Effector memory CD8-positive, alpha-beta T cell (primary cell): Measurements from ENCODE around the gene TRHDE.
"Not testable (repeated sequence)": the region's sequence is repeated elsewhere in the genome, so short reads cannot be mapped to it uniquely, and the experiment has no call there.

Source experiments
- ATAC-seq: fragments of 150-1000 bp; cut with Tn5 transposase; replicated peaks from 2 replicates; pipeline ENCODE4 v1.10.0; 2021; ENCODE audit warnings: mild to moderate bottlenecking, moderate library complexity
- DNase-seq, 3 experiments: peaks; one replicate each; pipeline ENCODE4 v3.0.0; 2021
- H3K27ac Mint-ChIP-seq, 2 donors: one replicate each; pipeline ENCODE4 v1.8.0; 2022; ENCODE audit warnings: mild to moderate bottlenecking in 2 of 2, mixed read lengths in 2 of 2, moderate library complexity in 2 of 2
- H3K27me3 Mint-ChIP-seq, 2 donors: one replicate each; pipeline ENCODE4 v1.8.0; 2022; ENCODE audit warnings: mixed read lengths in 2 of 2
- H3K36me3 Mint-ChIP-seq: one replicate; pipeline ENCODE4 v1.8.0; 2022; ENCODE audit warnings: mild to moderate bottlenecking, moderate library complexity, mixed read lengths; ENCODE audit not compliant: insufficient read depth
- H3K4me1 Mint-ChIP-seq, 2 donors: one replicate each; pipeline ENCODE4 v1.8.0; 2022; ENCODE audit warnings: low read depth in 2 of 2, mixed read lengths in 2 of 2
- H3K4me3 Mint-ChIP-seq, 2 donors: one replicate each; pipeline ENCODE4 v1.8.0; 2022; ENCODE audit warnings: mild to moderate bottlenecking in 2 of 2, mixed read lengths in 2 of 2, moderate library complexity in 2 of 2
- H3K9me3 Mint-ChIP-seq, 2 donors: one replicate each; pipeline ENCODE4 v1.8.0; 2022; ENCODE audit warnings: mixed read lengths in 2 of 2

TRHDE gene

DNA sequence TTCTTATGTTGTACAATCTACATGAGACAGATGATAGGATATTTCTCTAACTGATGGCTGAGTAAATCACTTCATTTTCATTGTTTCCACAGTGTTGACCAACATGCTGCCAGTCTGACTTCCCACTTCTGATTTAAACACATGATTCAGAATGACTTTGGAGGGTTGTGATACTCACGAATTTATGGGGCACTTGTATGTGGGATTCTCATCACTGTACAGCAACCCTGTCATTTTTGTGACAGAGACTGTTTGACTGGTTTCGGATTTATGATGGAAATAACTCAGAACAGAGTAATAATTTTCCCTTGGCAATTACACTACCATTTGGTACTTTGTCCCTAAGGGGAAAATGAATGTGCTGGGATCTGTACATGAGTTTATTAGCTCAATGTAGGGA lies 333.8 kb downstream of the TRHDE start:
- no peaks in the 10 kb centered on the region for H3K27me3 Mint-ChIP-seq
- no peak overlapping the region for H3K27ac Mint-ChIP-seq
- no peaks in the 10 kb centered on the region for H3K36me3 Mint-ChIP-seq
- H3K9me3 Mint-ChIP-seq: peaks cover 7 to 12% of the 10 kb centered on the region in 2 donors
- H3K4me1 Mint-ChIP-seq: no peaks in the 10 kb centered on the region
- no peak overlapping the region for H3K4me3 Mint-ChIP-seq
- no peak for ATAC-seq
- no peak for DNase-seq

GRCh38 chr12:72610342-72610741 lies 338.2 kb downstream of the TRHDE start:
- DNase-seq (no peak), ATAC-seq (no peak)
- Mint-ChIP-seq H3K36me3 (no peaks in the 10 kb centered on the region), H3K9me3 (peaks cover 0 to 16% of the 10 kb centered on the region in 2 donors), H3K27me3 (no peaks in the 10 kb centered on the region), H3K4me1 (no peaks in the 10 kb centered on the region), H3K27ac (no peak overlapping the region), H3K4me3 (no peak overlapping the region)

- Mint-ChIP-seq H3K27ac (no peak overlapping the region), H3K36me3 (no peaks in the 10 kb centered on the region), H3K9me3 (peaks cover 0 to 16% of the 10 kb centered on the region in 2 donors), H3K4me3 (no peak overlapping the region), H3K4me1 (no peaks in the 10 kb centered on the region), H3K27me3 (no peaks in the 10 kb centered on the region)
- ATAC-seq (no peak), DNase-seq (no peak)
These were observed 338.7 kb downstream of the TRHDE start for GRCh38 chr12:72610854-72611358.

DNA sequence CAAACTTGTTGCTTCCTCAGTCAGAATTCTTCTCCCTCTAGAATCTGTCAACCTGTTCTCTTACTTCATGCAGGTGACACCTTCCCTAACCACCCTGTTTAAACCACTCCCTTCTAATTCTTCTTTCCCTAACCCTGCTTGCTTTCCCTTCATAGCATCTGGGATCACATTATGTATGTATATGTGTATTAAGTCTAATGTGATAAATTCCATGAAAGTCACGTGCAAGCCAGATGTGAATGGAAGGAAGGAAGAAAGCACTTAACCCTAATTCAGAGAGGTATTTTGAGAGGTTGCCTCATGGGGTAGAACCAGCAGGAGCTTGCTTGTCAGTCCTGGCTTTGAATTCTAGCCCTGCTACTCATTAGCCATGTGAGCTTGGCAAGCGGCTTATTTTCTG lies 340.0 kb downstream of the TRHDE start:
- no peak overlapping the region for H3K27ac Mint-ChIP-seq
- no peaks in the 10 kb centered on the region for H3K4me1 Mint-ChIP-seq
- H3K4me3 Mint-ChIP-seq: no peak overlapping the region
- no peaks in the 10 kb centered on the region for H3K36me3 Mint-ChIP-seq
- DNase-seq (no peak), ATAC-seq (no peak)
- H3K9me3 Mint-ChIP-seq: peaks cover 0 to 16% of the 10 kb centered on the region in 2 donors
- H3K27me3 Mint-ChIP-seq: no peaks in the 10 kb centered on the region

DNA sequence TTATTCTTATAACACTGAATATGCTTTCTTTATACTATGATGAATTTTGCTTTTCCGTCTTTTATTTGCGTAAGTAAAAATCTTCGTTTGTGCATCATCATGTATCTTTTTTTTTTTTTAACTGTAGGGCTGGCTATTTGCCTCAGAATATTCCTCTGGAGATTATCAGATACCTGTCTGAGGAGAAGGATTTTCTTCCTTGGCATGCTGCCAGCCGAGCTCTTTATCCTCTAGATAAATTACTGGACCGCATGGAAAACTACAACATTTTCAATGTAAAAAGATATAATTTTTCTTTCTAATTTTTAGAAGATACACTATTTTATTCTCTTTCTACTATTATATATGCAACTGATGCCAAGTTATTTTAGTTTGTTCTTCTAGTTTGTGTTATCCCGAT lies 346.6 kb downstream of the TRHDE start:
- H3K27ac Mint-ChIP-seq: no peak overlapping the region
- ATAC-seq: no peak
- peaks cover 1 to 6% of the 10 kb centered on the region in 2 donors for H3K9me3 Mint-ChIP-seq
- DNase-seq: no peak
- H3K36me3 Mint-ChIP-seq: no peaks in the 10 kb centered on the region
- H3K27me3 Mint-ChIP-seq: no peaks in the 10 kb centered on the region
- no peaks in the 10 kb centered on the region for H3K4me1 Mint-ChIP-seq
- H3K4me3 Mint-ChIP-seq: no peak overlapping the region

DNA sequence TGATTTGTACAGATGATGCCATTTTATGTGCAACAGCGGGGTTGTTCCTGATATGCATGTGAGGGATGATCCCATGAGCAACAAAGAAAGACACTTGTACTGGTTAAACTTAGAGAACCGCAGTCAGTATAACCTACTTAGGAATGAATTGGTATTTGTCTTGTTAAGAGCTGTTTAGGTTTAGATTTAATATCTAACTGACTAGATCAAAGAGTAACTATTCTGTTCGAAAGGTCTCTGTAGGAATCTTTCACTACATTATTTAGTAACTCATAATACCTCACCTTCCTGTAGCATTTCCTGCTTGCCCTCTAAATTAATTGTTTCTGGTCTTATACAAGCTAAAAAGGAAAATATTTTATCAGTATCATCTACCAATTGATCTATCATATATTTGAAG lies 350.4 kb downstream of the TRHDE start:
- ATAC-seq: no peak
- DNase-seq: no peak
- Mint-ChIP-seq H3K27ac (no peak overlapping the region), H3K36me3 (no peaks in the 10 kb centered on the region), H3K4me1 (no peaks in the 10 kb centered on the region), H3K4me3 (no peak overlapping the region), H3K9me3 (peaks cover 0 to 6% of the 10 kb centered on the region in 2 donors), H3K27me3 (no peaks in the 10 kb centered on the region)

DNA sequence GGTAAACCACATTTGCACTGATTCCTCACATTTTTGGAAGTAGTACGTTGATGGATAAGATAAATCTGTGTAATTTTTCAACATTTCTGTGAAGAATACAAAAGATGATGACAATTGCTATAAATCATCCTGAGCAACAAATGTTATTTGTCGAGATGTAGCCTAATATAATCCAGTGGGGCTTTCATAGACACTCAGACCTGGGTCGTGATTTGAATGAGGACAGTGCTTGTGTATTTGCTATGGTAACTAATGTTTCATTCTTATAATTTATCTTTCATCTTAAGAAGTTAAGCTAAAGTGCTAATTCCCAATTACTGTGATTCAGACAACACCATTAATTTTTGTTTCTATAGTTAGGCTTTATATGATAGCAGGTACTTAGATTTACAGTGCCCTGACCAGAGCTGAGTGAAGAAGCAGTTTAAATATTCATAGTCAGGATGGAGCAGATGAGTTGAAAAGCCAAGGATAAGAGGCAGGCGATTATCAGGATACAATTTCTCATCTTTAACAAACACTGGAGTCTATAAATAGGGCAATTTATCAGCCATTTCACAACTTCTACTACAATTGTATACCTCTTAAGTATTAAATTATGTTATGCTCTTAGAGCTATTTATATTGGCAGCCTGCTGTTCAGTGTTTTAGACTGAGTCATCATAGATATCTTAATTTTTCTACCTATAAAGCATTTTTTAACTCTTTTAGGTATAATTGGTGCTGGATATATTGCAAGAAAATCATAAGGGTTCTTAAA lies 359.9 kb downstream of the TRHDE start:
- H3K27me3 Mint-ChIP-seq: no peaks in the 10 kb centered on the region
- ATAC-seq (no peak), DNase-seq (no peak)
- H3K4me1 Mint-ChIP-seq: no peaks in the 10 kb centered on the region
- H3K4me3 Mint-ChIP-seq: no peak overlapping the region
- H3K36me3 Mint-ChIP-seq: no peaks in the 10 kb centered on the region
- H3K27ac Mint-ChIP-seq: no peak overlapping the region
- H3K9me3 Mint-ChIP-seq: peaks cover 0 to 2% of the 10 kb centered on the region in 2 donors

GRCh38 chr12:72642706-72643105 lies 370.5 kb downstream of the TRHDE start:
- DNase-seq: no peak
- no peaks in the 10 kb centered on the region for H3K27me3 Mint-ChIP-seq
- no peak overlapping the region for H3K27ac Mint-ChIP-seq
- H3K4me3 Mint-ChIP-seq: no peak overlapping the region
- H3K9me3 Mint-ChIP-seq: peaks cover 3 to 6% of the 10 kb centered on the region in 2 donors
- no peaks in the 10 kb centered on the region for H3K4me1 Mint-ChIP-seq
- H3K36me3 Mint-ChIP-seq: peaks cover 3% of the 10 kb centered on the region
- ATAC-seq: no peak

DNA sequence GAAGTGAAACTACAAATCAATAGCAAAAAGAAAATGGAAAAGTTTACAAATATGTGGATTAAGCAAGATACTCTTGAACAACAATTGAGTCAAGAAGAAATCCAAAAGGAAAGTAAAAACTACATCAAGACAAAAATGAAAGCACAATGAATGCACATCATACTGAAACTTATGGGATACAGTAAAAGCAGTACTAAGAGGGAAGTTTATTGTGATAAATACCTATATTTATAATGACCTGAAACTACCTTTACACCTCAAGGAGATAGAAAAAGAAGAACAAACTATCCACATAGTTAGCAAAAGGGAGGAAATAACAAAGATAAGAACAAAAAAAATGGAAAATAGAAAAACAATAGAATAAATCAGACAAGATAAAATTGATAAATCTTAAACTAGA lies 375.0 kb downstream of the TRHDE start:
- no peak overlapping the region for H3K4me3 Mint-ChIP-seq
- ATAC-seq: no peak
- H3K27me3 Mint-ChIP-seq: no peaks in the 10 kb centered on the region
- H3K4me1 Mint-ChIP-seq: no peaks in the 10 kb centered on the region
- H3K36me3 Mint-ChIP-seq: peaks cover 3% of the 10 kb centered on the region
- DNase-seq: no peak
- H3K9me3 Mint-ChIP-seq: peaks cover 3 to 6% of the 10 kb centered on the region in 2 donors
- H3K27ac Mint-ChIP-seq: no peak overlapping the region

DNA sequence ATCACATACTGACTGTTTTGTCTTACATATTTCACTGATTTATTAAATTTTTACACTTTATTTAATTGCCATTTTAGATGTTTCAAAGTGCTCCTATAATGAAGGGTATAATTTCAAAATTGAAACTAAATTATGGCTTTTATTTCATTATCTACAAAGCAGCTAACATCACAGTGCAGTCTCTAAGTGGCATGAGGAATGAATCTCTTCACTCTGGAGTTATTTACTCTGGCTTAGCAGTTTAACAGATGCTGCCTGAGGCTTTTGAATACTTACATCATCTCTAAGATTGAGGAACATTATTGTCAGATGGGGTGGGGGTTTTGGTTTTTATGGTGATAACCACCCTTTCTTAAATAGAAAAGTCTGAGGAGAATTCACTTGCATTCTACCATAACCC lies 386.4 kb downstream of the TRHDE start:
- Mint-ChIP-seq H3K4me3 (no peak overlapping the region), H3K36me3 (no peaks in the 10 kb centered on the region), H3K27ac (no peak overlapping the region), H3K4me1 (no peaks in the 10 kb centered on the region), H3K9me3 (peaks cover 14 to 15% of the 10 kb centered on the region in 2 donors), H3K27me3 (no peaks in the 10 kb centered on the region)
- ATAC-seq: no peak
- no peak for DNase-seq

GRCh38 chr12:72660174-72660573 lies 388.0 kb downstream of the TRHDE start:
- not testable (repeated sequence) for H3K9me3 Mint-ChIP-seq, H3K4me1 Mint-ChIP-seq, H3K27me3 Mint-ChIP-seq, ATAC-seq, H3K4me3 Mint-ChIP-seq, DNase-seq, H3K27ac Mint-ChIP-seq, H3K36me3 Mint-ChIP-seq

DNA sequence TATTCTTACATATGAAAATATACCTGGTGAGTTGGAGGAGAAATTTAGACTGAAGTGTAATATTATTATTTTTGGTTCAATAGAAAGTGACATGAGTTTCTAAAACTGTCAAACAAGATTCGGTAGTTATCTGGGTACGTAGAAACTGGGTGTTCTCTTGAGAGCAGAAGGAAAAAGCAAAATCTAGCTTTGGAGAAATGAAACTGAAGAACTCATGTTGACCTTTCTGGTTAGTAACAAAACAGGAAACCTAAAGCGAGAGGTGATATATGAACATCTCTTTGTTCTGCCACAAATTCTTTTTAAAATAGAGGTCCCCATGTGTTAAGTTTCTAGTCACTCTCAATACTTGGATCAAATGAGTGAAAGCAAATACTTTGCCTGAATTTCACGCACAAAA lies 401.7 kb downstream of the TRHDE start:
- no peaks in the 10 kb centered on the region for H3K4me1 Mint-ChIP-seq
- no peaks in the 10 kb centered on the region for H3K36me3 Mint-ChIP-seq
- no peak overlapping the region for H3K4me3 Mint-ChIP-seq
- DNase-seq (no peak), ATAC-seq (no peak)
- H3K27ac Mint-ChIP-seq: no peak overlapping the region
- H3K9me3 Mint-ChIP-seq: peaks cover 2 to 5% of the 10 kb centered on the region in 2 donors
- H3K27me3 Mint-ChIP-seq: no peaks in the 10 kb centered on the region

- H3K36me3 Mint-ChIP-seq: no peaks in the 10 kb centered on the region
- DNase-seq: no peak
- ATAC-seq: no peak
- no peak overlapping the region for H3K4me3 Mint-ChIP-seq
- no peaks in the 10 kb centered on the region for H3K4me1 Mint-ChIP-seq
- peaks cover 2 to 5% of the 10 kb centered on the region in 2 donors for H3K9me3 Mint-ChIP-seq
- no peak overlapping the region for H3K27ac Mint-ChIP-seq
- H3K27me3 Mint-ChIP-seq: no peaks in the 10 kb centered on the region
These were observed 404.4 kb downstream of the TRHDE start for GRCh38 chr12:72676556-72676955.

DNA sequence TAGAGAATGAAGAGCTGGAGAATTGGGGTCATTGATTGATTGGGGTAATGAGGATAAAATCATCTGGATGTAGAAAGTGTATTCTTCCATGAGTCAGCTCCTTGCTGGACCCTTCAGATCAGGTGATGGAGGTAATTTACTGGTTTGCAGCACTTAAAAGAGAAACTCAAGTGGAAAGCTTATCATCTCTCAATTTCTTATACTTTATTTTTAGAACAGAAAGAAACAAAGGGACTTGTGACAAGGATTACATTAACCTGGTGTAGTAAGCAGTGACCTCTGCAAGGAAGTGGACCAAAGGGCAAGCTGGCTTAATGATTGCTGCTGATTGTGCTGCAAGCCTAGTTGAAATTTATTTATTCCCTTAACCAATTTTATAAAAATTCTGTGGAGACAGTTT lies 405.0 kb downstream of the TRHDE start:
- no peak for DNase-seq
- no peaks in the 10 kb centered on the region for H3K4me1 Mint-ChIP-seq
- no peak overlapping the region for H3K4me3 Mint-ChIP-seq
- peaks cover 2 to 6% of the 10 kb centered on the region in 2 donors for H3K9me3 Mint-ChIP-seq
- no peak overlapping the region for H3K27ac Mint-ChIP-seq
- ATAC-seq: no peak
- H3K36me3 Mint-ChIP-seq: no peaks in the 10 kb centered on the region
- no peaks in the 10 kb centered on the region for H3K27me3 Mint-ChIP-seq
